Glutamatergic neuron (in vitro differentiated cells): ENCODE results near the gene RNMT. TPM values are rescaled to one million over a fixed set of nuclear protein-coding genes. Genes with fewer than 3 reads are reported as not detected.
"Not testable (repeated sequence)": the region's sequence is repeated elsewhere in the genome, so short reads cannot be mapped to it uniquely, and the experiment has no call there.

Experiments used
- DNase-seq: peaks from one replicate; pipeline ENCODE4 v3.0.0; 2022
- H3K27ac Mint-ChIP-seq: one replicate; pipeline ENCODE4 v1.8.0; 2020; ENCODE audit warnings: mild to moderate bottlenecking, mixed read lengths, inconsistent platforms; ENCODE audit not compliant: unreplicated experiment
- H3K27me3 Mint-ChIP-seq: one replicate; pipeline ENCODE4 v1.8.0; 2020; ENCODE audit warnings: mild to moderate bottlenecking, moderate library complexity, mixed read lengths, inconsistent platforms; ENCODE audit not compliant: unreplicated experiment
- H3K36me3 Mint-ChIP-seq: one replicate; pipeline ENCODE4 v1.8.0; 2020; ENCODE audit warnings: mild to moderate bottlenecking, mixed read lengths, inconsistent platforms; ENCODE audit not compliant: unreplicated experiment
- H3K4me1 Mint-ChIP-seq: one replicate; pipeline ENCODE4 v1.8.0; 2020; ENCODE audit warnings: mild to moderate bottlenecking, low read depth, mixed read lengths, inconsistent platforms; ENCODE audit not compliant: unreplicated experiment
- H3K4me3 Mint-ChIP-seq: one replicate; pipeline ENCODE4 v1.8.0; 2020; ENCODE audit warnings: mild to moderate bottlenecking, mixed read lengths, inconsistent platforms; ENCODE audit not compliant: unreplicated experiment
- H3K9me3 Mint-ChIP-seq: one replicate; pipeline ENCODE4 v1.8.0; 2020; ENCODE audit warnings: mild to moderate bottlenecking, moderate library complexity, mixed read lengths, inconsistent platforms; ENCODE audit not compliant: unreplicated experiment
- long read RNA-seq: library from polyadenylated mRNA; unstranded; transcript quantifications from one replicate; pipeline ENCODE4 v2.0.0, GENCODE V29; 2020; ENCODE audit not compliant: unreplicated experiment
- total RNA-seq: library from RNA; stranded (reverse); fragmentation: NEBNext Ultra II Directional; extraction: Animal tissue kit (Norgen Biotek cat#: 25700); gene quantifications from one replicate; pipeline ENCODE4 v1.2.1, GENCODE V29; 2021; ENCODE audit not compliant: unreplicated experiment
- TF ChIP-seq, protein P1 (sequence below): fragments of 200-600 bp; sonication (generic); IDR thresholded peaks from one replicate; pipeline ENCODE4 v1.5.0; 2021; ENCODE audit not compliant: partially characterized antibody, unreplicated experiment

RNMT gene
- 42.8 TPM for total RNA-seq
- long read RNA-seq, full-length matches to known transcripts, result 7 of 17 reads
- long read RNA-seq, partial matches to known transcripts, result 7 of 17 reads
- long read RNA-seq, other reads (novel, unspliced or antisense), result 3 of 17 reads

DNA sequence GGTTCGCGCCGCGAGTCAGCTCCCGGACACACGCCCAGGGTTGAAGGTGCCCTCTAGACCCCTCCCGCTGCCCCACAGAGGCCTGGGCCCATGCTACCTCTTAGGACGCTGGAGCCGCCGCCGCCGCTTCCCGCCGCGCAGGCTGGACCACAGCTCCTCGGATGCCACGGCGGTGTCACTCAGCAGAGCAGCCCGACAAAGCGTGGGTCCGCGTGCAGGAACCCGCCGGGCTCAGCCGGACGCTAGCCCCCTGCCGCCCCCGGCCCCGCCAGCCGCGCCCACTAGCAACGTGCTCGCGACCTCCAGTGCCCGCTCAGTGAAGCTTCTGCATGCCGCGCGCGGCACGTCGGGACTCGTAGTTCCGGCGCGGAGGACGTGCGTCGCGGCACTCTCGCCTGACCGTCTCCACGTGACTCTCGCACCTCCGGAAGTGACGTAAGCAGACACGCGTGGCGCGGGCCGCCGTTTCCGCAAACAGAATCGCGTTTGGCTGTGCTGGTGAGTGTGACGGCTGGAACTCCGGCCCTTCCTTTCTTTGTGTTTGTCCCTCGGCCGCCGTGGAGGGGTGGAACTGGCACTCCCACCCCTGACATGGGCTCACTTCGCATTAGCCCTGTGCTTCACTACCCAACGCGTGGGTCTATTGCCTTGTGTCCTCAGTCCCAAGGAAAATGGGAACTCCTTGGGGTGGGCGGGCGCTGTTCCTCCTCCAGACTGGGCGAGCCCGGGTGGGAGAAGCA is at the start of gene RNMT, which contains the start of gene FAM210A:
Gene RNMT (plus strand): TSS at position 442 of the 740 bp plus-strand sequence. CDS start 4,845 bp downstream, outside the sequence.
Gene FAM210A (minus strand): TSS at position 327 of the 740 bp plus-strand sequence. CDS start 44,481 bp downstream, outside the sequence.
- Mint-ChIP-seq H3K9me3 (peaks cover 4% of the 10 kb centered on the region), H3K27me3 (peaks cover 5% of the 10 kb centered on the region), H3K27ac (peak within 1 kb of the TSS; percentile 64), H3K36me3 (no peaks in the 10 kb centered on the region), H3K4me1 (peaks cover 8% of the 10 kb centered on the region), H3K4me3 (peak within 1 kb of the TSS; percentile 96)
- peak; percentile 95 for DNase-seq
- TF ChIP-seq, protein P1, sequence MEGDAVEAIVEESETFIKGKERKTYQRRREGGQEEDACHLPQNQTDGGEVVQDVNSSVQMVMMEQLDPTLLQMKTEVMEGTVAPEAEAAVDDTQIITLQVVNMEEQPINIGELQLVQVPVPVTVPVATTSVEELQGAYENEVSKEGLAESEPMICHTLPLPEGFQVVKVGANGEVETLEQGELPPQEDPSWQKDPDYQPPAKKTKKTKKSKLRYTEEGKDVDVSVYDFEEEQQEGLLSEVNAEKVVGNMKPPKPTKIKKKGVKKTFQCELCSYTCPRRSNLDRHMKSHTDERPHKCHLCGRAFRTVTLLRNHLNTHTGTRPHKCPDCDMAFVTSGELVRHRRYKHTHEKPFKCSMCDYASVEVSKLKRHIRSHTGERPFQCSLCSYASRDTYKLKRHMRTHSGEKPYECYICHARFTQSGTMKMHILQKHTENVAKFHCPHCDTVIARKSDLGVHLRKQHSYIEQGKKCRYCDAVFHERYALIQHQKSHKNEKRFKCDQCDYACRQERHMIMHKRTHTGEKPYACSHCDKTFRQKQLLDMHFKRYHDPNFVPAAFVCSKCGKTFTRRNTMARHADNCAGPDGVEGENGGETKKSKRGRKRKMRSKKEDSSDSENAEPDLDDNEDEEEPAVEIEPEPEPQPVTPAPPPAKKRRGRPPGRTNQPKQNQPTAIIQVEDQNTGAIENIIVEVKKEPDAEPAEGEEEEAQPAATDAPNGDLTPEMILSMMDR, result no peak

DNA sequence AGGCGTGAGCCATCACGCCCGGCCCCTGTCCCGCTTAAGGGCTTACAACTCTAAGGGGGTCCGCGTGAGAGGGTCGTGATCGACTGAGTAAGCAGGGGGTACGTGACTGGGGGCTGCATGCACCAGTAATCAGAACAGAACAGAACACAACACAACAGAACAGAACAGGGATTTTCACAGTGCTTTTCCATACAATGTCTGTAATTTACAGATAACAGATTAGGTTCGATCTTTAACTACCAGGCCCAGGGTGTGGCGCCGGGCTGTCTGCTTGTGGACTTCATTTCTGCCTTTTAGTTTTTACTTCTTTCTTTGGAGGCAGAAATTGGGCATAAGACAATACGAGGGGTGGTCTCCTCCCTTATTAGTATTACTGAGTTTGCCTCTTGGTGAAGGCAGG is 49.1 kb upstream of the RNMT start:
- not testable (repeated sequence) for H3K9me3 Mint-ChIP-seq, H3K36me3 Mint-ChIP-seq, H3K27ac Mint-ChIP-seq, DNase-seq, H3K4me1 Mint-ChIP-seq, H3K4me3 Mint-ChIP-seq, H3K27me3 Mint-ChIP-seq

DNA sequence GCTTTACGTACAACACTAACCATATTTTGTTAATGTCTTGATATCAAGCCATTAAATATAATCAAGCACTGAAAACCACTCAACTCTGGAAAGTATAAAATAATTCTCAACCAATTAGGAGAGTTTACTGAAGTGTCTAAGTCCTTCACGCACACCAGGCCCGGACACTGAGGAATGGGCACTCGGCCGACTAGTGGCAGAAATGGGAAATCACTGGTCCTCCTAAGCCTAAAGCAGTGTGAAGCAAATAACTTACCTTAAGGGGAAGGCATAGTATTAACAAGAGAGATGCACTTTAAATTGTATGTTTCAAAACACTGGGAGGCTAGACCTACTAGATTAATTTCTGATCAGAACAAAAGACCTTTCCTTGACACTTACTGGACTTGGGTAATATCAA is 45.9 kb upstream of the RNMT start:
- Mint-ChIP-seq H3K4me1 (no peaks in the 10 kb centered on the region), H3K27me3 (no peaks in the 10 kb centered on the region), H3K27ac (no peak overlapping the region), H3K9me3 (no peaks in the 10 kb centered on the region), H3K4me3 (no peak overlapping the region), H3K36me3 (no peaks in the 10 kb centered on the region)
- TF ChIP-seq, protein P1, result peak; percentile 74
- peak; percentile 58 for DNase-seq

DNA sequence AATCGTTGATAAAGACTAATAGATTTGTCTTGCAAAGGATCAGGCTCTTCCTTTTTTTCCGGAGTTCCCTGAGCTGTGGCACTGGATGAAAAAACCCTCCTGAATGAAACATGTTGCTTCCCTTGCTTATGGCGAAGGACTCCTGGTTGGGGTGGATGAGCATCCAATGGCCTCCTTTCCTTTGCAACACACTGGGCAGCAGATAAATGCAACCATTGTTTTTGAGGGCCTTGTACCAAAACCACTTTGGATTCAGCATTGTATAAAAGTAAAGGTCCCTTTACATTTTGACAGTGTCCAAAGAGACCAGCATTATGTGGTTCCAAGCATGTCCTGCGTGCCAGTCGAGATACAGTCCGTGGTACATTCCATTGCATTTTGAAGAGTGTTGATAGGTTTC is 44.8 kb upstream of the RNMT start:
- Mint-ChIP-seq H3K4me1 (no peaks in the 10 kb centered on the region), H3K9me3 (no peaks in the 10 kb centered on the region), H3K27ac (no peak overlapping the region), H3K4me3 (no peak overlapping the region), H3K27me3 (no peaks in the 10 kb centered on the region), H3K36me3 (no peaks in the 10 kb centered on the region)
- TF ChIP-seq, protein P1, result no peak
- DNase-seq, result no peak

DNA sequence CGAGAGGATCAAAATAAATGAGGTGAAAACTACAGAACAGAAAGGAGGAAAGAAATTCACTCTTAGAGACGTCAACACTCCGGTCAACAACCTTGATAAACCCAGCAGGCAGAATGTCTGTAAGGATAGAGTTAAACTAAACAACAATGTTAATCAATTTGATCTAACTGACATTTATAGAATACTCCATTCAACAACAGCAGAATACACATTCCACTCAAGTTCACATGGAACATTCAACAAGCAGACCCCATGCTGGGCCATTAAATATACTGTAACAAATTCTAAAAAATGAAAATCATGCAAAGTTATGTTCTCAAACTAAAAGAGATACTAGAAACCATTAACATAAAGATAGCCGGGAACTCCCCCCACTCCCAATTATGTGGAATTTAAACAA is 41.9 kb upstream of the RNMT start:
- H3K4me3 Mint-ChIP-seq, result no peak overlapping the region
- H3K27ac Mint-ChIP-seq, result no peak overlapping the region
- H3K9me3 Mint-ChIP-seq, result peaks cover 3% of the 10 kb centered on the region
- TF ChIP-seq, protein P1, result no peak
- no peak for DNase-seq
- peaks cover 1% of the 10 kb centered on the region for H3K27me3 Mint-ChIP-seq
- no peaks in the 10 kb centered on the region for H3K4me1 Mint-ChIP-seq
- H3K36me3 Mint-ChIP-seq, result no peaks in the 10 kb centered on the region
